HepG2 (cell line): ENCODE results near the gene ALDH16A1. TPM values are rescaled to one million over a fixed set of nuclear protein-coding genes. Genes with fewer than 3 reads are reported as not detected.

ENCODE experiments used
- ATAC-seq: fragments of 200-7000 bp; cut with Tn5 transposase; 3 replicates; pipeline ENCODE4 v1.9.1; 2020; ENCODE audit warnings: mild to moderate bottlenecking, moderate library complexity
- BruUV-seq: library from RNA; stranded (reverse); fragments of 400-500 nt; replicated peaks from 2 replicates; lab custom pipeline; 2021; lab: Mats Ljungman, UMichigan
- CTCF ChIA-PET: fragments of 300-600 bp; formaldehyde crosslinking; extraction: SDS; loops from one replicate; lab custom pipeline; 2021; ENCODE audit warnings: low total read pairs, inconsistent platforms, low intra/inter-chr PET ratio; lab: Yijun Ruan, JAX
- POLR2A ChIA-PET: fragments of 350-600 bp; sonication (Branson Sonifier 250); formaldehyde crosslinking; loops from one replicate; lab custom pipeline; 2020; ENCODE audit warnings: antibody characterized with exemption, inconsistent platforms; lab: Yijun Ruan, JAX
- DNase-seq: peaks from one replicate; pipeline ENCODE4 v3.0.0-alpha.2; 2015; ENCODE audit warnings: low spot score
- FAIRE-seq: peaks from 3 replicates; lab custom pipeline; 2011; peaks lifted over from hg19 to GRCh38; lab: Jason Lieb, UNC
- H2AFZ ChIP-seq: one replicate; pipeline ENCODE4 v1.6.1; 2011; ENCODE audit warnings: low read length, inconsistent platforms
- H3K27ac ChIP-seq: fragments of 300-600 bp; 3 replicates; pipeline ENCODE4 v1.8.0; 2011; ENCODE audit warnings: mixed run types, mild to moderate bottlenecking, mixed read lengths, low read length, inconsistent platforms; ENCODE audit not compliant: insufficient read depth; ENCODE audit errors: extremely low read length
- H3K27me3 ChIP-seq, 2 experiments: fragments of 200-600 bp in 1 of 2; 2 replicates in 1 of 2; 3 replicates in 1 of 2; pipeline versions ENCODE4 v1.6.0 to v1.8.0; 2011; ENCODE audit warnings: low read length in 2 of 2, mild to moderate bottlenecking in 2 of 2, moderate library complexity in 2 of 2, inconsistent platforms in 1 of 2; ENCODE audit not compliant: insufficient read depth in 2 of 2, control insufficient read depth in 1 of 2
- H3K36me3 ChIP-seq, 2 experiments: fragments of 200-600 bp in 1 of 2; replicated peaks in 1 of 2; 2 replicates in 1 of 2; 3 replicates in 1 of 2; pipeline versions ENCODE4 v1.5.1 to v1.8.0; 2011; ENCODE audit warnings: low read length in 2 of 2, inconsistent platforms in 1 of 2; ENCODE audit not compliant: insufficient read depth in 2 of 2, control insufficient read depth in 1 of 2
- H3K4me1 ChIP-seq: 2 replicates; pipeline ENCODE4 v1.5.1; 2012; ENCODE audit warnings: low read length, inconsistent platforms; ENCODE audit not compliant: insufficient read depth
- H3K4me2 ChIP-seq: 2 replicates; pipeline ENCODE4 v1.6.0; 2011; ENCODE audit warnings: low read depth, low read length, inconsistent platforms
- H3K4me3 ChIP-seq, 3 experiments: fragments of 200-600 bp in 1 of 3; sonication (generic), shearing (Covaris generic) in 1 of 3; replicated peaks in 1 of 3; 2 replicates each; pipeline ENCODE4 v1.5.1; 2011 to 2016; ENCODE audit warnings: low read length in 3 of 3, inconsistent platforms in 2 of 3, low read depth in 2 of 3, mild to moderate bottlenecking in 2 of 3, control low read depth in 1 of 3, mixed read lengths in 1 of 3; ENCODE audit not compliant: insufficient read depth in 1 of 3
- H3K79me2 ChIP-seq: one replicate; pipeline ENCODE4 v1.6.1; 2011; ENCODE audit warnings: low read length, inconsistent platforms; ENCODE audit not compliant: insufficient read depth
- H3K9ac ChIP-seq: 2 replicates; pipeline ENCODE4 v1.6.0; 2011; ENCODE audit warnings: mild to moderate bottlenecking, low read depth, low read length, inconsistent platforms; ENCODE audit not compliant: insufficient read depth
- H3K9me3 ChIP-seq: 2 replicates; pipeline ENCODE4 v1.5.1; 2012; ENCODE audit warnings: mild to moderate bottlenecking, low read length
- H4K20me1 ChIP-seq: 2 replicates; pipeline ENCODE4 v1.6.0; 2011; ENCODE audit warnings: inconsistent platforms, mild to moderate bottlenecking, low read length, moderate library complexity; ENCODE audit not compliant: insufficient read depth
- CCAR2 ChIP-seq: fragments of 200-400 bp; formaldehyde crosslinking; optimal IDR thresholded peaks from 2 replicates; pipeline ENCODE3; 2018; ENCODE audit warnings: low read depth, mild to moderate bottlenecking, low read length, moderate library complexity
- HMG20A ChIP-seq: IDR thresholded peaks from 2 replicates; pipeline ENCODE4 v1.6.1; 2016; ENCODE audit warnings: borderline replicate concordance
- HNRNPH1 ChIP-seq: fragments of 200-400 bp; formaldehyde crosslinking; optimal IDR thresholded peaks from 2 replicates; pipeline ENCODE3; 2017; ENCODE audit warnings: mild to moderate bottlenecking, low read depth, low read length
- HNRNPUL1 ChIP-seq: fragments of 200-400 bp; formaldehyde crosslinking; IDR thresholded peaks from 2 replicates; pipeline ENCODE4 v1.6.1; 2017; ENCODE audit warnings: low read depth, mild to moderate bottlenecking, low read length, moderate library complexity
- TBX3 ChIP-seq: fragments of 450-650 bp; IDR thresholded peaks from 2 replicates; pipeline ENCODE4 v1.6.1; 2017; ENCODE audit warnings: antibody characterized with exemption, mild to moderate bottlenecking, inconsistent platforms, borderline replicate concordance
- ZNF256 ChIP-seq: sonication (generic); formaldehyde crosslinking; conservative IDR thresholded peaks from 2 replicates; pipeline ENCODE4 v1.4.0; 2020; ENCODE audit warnings: missing genetic modification reagents
- ZNF296 ChIP-seq: sonication (generic); formaldehyde crosslinking; conservative IDR thresholded peaks from 2 replicates; pipeline ENCODE4 v1.5.0; 2020; ENCODE audit warnings: mild to moderate bottlenecking, missing genetic modification reagents
- ZNF629 ChIP-seq: sonication (generic); formaldehyde crosslinking; conservative IDR thresholded peaks from 2 replicates; pipeline ENCODE4 v1.5.0; 2020; ENCODE audit warnings: missing genetic modification reagents
- ZNF749 ChIP-seq: sonication (generic); formaldehyde crosslinking; IDR thresholded peaks from 2 replicates; pipeline ENCODE4 v1.8.0; 2022; ENCODE audit warnings: mild to moderate bottlenecking, missing genetic modification reagents, moderate library complexity, borderline replicate concordance
- ZSCAN29 ChIP-seq: sonication (generic); formaldehyde crosslinking; conservative IDR thresholded peaks from 2 replicates; pipeline ENCODE4 v1.4.0; 2020; ENCODE audit warnings: mild to moderate bottlenecking, missing genetic modification reagents
- WGBS: methylation state at CpG from one replicate; pipeline ENCODE4 v1.1.6; 2017; ENCODE audit warnings: low lambda C conversion rate; 5-methylcytosine and 5-hydroxymethylcytosine counted together
- in situ Hi-C: cut with HindIII; loops from 2 replicates; pipeline ENCODE4 v1.10.0; 2017; ENCODE audit warnings: low pct_unique_long_range_greater_than_20kb; ENCODE audit not compliant: extremely low pct_ligation_motif_present
- intact Hi-C: fragments of 100-400 bp; cut with micrococcal nuclease; formaldehyde crosslinking; loops from one replicate; pipeline ENCODE4 v1.10.0; 2022; ENCODE audit not compliant: unreplicated experiment
- polyA plus RNA-seq, 8 experiments: library from polyadenylated mRNA; depleted of rRNA in 3 of 8; stranded (reverse) in 7 of 8; unstranded in 1 of 8; fragments of >200 nt; fragmentation: Illumina TruSeq in 4 of 8; extraction: Trizol in 4 of 8; gene quantifications; 2 replicates each; pipeline versions ENCODE4 v1.2.1 to v1.2.3, GENCODE V29; 2011 to 2016; ENCODE audit warnings: low read depth in 4 of 8, missing spikeins in 1 of 8, mixed read lengths in 1 of 8; ENCODE audit not compliant: insufficient read depth in 1 of 8
- total RNA-seq, 5 experiments: library from RNA; depleted of rRNA; stranded (reverse); fragments of >200 nt; fragmentation: Illumina TruSeq; extraction: Trizol; gene quantifications; 2 replicates each; pipeline ENCODE4 v1.2.3, GENCODE V29; 2016; ENCODE audit warnings: low read depth in 1 of 5
- TF ChIP-seq, protein P1 (sequence below): sonication (generic); formaldehyde crosslinking; IDR thresholded peaks from 2 replicates; pipeline ENCODE4 v1.4.0; 2020; ENCODE audit warnings: low read depth, missing genetic modification reagents
- TF ChIP-seq, protein P2 (sequence below): IDR thresholded peaks from 2 replicates; pipeline ENCODE4 v1.6.1; 2016; ENCODE audit warnings: low read depth, borderline replicate concordance

Gene ALDH16A1
- total and polyA plus RNA-seq, 2 of the 13 experiments (the other 11 are each of a cell fraction or from before 2014, with no cell fraction given): 8.4 to 34.9 TPM

DNA sequence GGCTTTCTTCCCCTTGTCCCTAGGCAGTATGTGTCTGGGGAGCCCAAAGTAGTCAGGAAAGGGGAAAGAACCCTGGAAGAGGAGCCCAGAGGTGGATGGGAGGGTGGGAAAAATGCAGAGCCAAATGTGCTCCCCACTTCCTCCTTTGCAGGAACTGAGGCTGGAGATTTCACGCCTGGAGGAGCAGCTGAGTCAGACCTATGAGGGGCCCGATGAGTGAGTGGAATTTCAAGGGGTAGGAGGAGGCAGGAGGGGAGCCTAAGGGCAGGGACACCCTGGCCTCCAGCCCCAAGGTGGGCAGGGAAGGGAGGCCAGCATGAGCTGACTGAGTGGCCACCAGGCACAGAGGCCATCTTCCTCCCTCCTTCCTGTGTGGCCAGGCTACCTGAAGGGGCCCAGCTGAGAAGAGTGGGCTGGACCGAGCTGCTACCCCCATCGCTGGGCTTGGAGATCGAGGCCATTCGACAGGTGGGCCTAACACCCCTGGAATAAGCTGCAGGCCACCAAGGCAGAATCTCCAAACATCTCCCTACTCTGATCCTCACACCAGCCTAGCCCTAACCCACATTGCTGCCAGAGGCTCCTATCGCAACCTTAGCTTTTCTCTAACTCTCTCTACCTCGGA lies 44.1 kb upstream of the ALDH16A1 start:
- H3K27ac ChIP-seq: no peak overlapping the region
- ATAC-seq: no peak
- 1% methylated on average over 4 of the region's 8 CpGs for WGBS
- TF ChIP-seq CCAR2 (no peak), HNRNPH1 (no peak), ZNF296 (CRISPR knock-in tag) (no peak), HMG20A (CRISPR knock-in tag) (no peak), ZNF749 (CRISPR knock-in tag) (no peak), ZNF256 (CRISPR knock-in tag) (no peak), HNRNPUL1 (no peak), ZSCAN29 (CRISPR knock-in tag) (no peak), ZNF629 (no peak), TBX3 (no peak)
- TF ChIP-seq, protein P1, sequence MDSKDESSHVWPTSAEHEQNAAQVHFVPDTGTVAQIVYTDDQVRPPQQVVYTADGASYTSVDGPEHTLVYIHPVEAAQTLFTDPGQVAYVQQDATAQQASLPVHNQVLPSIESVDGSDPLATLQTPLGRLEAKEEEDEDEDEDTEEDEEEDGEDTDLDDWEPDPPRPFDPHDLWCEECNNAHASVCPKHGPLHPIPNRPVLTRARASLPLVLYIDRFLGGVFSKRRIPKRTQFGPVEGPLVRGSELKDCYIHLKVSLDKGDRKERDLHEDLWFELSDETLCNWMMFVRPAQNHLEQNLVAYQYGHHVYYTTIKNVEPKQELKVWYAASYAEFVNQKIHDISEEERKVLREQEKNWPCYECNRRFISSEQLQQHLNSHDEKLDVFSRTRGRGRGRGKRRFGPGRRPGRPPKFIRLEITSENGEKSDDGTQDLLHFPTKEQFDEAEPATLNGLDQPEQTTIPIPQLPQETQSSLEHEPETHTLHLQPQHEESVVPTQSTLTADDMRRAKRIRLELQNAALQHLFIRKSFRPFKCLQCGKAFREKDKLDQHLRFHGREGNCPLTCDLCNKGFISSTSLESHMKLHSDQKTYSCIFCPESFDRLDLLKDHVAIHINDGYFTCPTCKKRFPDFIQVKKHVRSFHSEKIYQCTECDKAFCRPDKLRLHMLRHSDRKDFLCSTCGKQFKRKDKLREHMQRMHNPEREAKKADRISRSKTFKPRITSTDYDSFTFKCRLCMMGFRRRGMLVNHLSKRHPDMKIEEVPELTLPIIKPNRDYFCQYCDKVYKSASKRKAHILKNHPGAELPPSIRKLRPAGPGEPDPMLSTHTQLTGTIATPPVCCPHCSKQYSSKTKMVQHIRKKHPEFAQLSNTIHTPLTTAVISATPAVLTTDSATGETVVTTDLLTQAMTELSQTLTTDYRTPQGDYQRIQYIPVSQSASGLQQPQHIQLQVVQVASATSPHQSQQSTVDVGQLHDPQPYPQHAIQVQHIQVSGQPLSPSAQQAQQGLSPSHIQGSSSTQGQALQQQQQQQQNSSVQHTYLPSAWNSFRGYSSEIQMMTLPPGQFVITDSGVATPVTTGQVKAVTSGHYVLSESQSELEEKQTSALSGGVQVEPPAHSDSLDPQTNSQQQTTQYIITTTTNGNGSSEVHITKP (CRISPR knock-in tag): no peak
- TF ChIP-seq, protein P2, sequence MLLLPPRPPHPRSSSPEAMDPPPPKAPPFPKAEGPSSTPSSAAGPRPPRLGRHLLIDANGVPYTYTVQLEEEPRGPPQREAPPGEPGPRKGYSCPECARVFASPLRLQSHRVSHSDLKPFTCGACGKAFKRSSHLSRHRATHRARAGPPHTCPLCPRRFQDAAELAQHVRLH: no peak
- TF ChIP-seq, all 625 proteins: peak for 0
- H3K79me2 ChIP-seq: no peaks in the 10 kb centered on the region
- intact Hi-C loops: no loop called here
- no peaks in the 10 kb centered on the region for H3K4me1 ChIP-seq
- no peaks in the 10 kb centered on the region for H3K36me3 ChIP-seq
- H4K20me1 ChIP-seq: no peaks in the 10 kb centered on the region
- no peak for FAIRE-seq
- H3K4me2 ChIP-seq: no peak overlapping the region
- BruUV-seq: no TSS peak
- DNase-seq: no peak
- no peak overlapping the region for H3K9ac ChIP-seq
- H3K9me3 ChIP-seq: no peaks in the 10 kb centered on the region
- H2AFZ ChIP-seq: no peak overlapping the region
- in situ Hi-C loops: no loop called here
- no peak overlapping the region for H3K4me3 ChIP-seq
- peaks cover 11 to 38% of the 10 kb centered on the region in 2 experiments; a peak in 4 of 5 replicates for H3K27me3 ChIP-seq
- POLR2A ChIA-PET: no interaction called here
- CTCF ChIA-PET: no interaction called here
